ENCODE data around the gene GNA15.

The GNA15 gene

DNA sequence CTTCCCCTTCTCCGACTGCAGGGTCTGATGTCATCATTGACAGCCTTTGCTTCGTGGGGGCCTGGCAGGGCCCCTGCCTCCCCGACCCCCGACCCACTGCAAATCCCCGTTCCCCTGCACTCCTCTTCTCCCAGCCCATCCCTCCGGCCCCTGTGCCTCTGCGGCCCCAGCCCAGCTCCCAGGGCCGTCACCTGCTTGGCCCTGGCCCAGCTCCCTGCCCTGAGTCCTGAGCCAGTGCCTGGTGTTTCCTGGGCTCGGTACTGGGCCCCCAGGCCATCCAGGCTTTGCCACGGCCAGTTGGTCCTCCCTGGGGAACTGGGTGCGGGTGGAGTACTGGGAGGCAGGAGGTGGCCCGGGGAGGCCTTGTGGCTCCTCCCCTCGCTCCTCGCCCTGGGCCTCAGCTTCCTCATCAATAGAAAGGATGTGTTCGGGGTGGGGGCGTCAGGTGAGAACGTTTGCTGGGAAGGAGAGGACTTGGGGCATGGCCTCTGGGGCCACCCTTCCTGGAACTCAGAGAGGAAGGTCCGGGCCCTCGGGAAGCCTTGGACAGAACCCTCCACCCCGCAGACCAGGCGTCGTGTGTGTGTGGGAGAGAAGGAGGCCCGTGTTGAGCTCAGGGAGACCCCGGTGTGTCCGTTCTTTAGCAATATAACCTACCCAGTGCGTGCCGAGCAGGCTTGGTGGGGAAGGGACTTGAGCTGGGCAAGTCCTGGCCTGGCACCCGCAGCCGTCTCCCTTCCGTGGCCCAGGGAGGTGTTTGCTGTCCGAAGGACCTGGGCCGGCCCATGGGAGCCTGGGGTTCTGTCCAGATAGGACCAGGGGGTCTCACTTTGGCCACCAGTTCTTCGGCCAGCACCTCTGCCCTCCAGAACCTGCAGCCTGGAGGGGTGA lies 72.7 kb downstream of the GNA15 start:
- no peak for DNase-seq (ENCODE audit: low read depth)
- TF ChIP-seq, protein P1, sequence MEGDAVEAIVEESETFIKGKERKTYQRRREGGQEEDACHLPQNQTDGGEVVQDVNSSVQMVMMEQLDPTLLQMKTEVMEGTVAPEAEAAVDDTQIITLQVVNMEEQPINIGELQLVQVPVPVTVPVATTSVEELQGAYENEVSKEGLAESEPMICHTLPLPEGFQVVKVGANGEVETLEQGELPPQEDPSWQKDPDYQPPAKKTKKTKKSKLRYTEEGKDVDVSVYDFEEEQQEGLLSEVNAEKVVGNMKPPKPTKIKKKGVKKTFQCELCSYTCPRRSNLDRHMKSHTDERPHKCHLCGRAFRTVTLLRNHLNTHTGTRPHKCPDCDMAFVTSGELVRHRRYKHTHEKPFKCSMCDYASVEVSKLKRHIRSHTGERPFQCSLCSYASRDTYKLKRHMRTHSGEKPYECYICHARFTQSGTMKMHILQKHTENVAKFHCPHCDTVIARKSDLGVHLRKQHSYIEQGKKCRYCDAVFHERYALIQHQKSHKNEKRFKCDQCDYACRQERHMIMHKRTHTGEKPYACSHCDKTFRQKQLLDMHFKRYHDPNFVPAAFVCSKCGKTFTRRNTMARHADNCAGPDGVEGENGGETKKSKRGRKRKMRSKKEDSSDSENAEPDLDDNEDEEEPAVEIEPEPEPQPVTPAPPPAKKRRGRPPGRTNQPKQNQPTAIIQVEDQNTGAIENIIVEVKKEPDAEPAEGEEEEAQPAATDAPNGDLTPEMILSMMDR (IDR thresholded peaks at IDR 0.05; ENCODE audit: insufficient read depth, low read depth, low read length, missing control alignments), result no peak
- H3K4me3 ChIP-seq (ENCODE audit: low read depth, low read length), result no peak overlapping the region

DNA sequence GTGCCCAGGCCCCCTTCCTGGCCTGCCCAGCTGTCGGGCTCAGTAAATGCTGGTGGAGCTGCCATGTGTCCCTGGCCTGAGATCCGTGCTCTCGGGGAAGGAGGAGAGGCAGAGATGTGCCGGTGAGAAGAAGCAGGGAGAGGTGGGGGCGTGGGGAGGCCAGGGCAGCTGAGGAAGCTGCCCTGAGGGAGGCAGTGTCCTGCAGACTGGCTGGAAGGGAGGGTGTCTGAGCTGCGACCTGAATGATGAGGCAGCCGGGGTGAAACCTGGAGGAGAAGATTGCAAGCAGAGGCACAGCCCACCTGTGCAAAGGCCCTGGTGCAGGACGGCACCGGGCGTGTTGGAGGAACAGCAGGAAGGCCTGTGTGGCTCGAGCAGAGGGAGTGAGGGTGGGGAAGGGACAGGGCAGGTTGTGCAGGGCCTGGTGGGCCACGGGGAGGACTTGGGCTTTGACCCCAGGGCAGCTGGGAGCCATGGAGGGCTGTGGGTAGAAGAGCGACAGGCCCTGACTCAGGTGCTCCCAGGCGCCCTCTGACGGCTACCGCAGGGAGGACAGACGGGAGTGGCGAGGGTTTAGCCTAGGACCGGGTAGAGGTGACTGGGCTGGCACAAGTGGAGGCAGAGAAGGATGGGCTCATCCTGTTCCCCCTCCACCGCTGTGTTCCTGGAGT lies 74.6 kb downstream of the GNA15 start:
- TF ChIP-seq, protein P1 (IDR thresholded peaks at IDR 0.05; ENCODE audit: insufficient read depth, low read depth, low read length, missing control alignments), result peak; percentile 92
- peak; percentile 61 for DNase-seq (ENCODE audit: low read depth)
- H3K4me3 ChIP-seq (ENCODE audit: low read depth, low read length), result no peak overlapping the region

DNA sequence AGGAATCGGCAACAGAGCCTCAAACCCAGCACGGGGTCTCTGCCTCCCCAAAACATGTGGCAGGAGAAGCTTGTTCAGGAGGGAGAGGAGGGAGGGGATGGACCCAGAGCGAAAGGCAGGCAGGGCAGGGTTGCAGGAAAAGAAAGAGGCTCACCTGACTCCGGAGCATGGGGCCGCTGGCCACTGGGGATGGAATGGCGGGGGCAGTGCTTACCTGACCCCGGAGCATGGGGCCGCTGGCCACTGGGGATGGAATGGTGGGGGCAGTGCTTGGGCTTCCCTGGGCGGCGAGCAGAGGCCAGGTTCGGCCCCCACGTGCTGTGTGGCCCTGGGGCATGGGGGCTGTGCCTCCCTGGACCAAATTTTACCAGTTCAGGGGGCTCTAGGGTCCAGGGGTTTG lies 75.4 kb downstream of the GNA15 start:
- no peak overlapping the region for H3K4me3 ChIP-seq (ENCODE audit: low read depth, low read length)
- TF ChIP-seq, protein P1 (IDR thresholded peaks at IDR 0.05; ENCODE audit: insufficient read depth, low read depth, low read length, missing control alignments), result no peak
- DNase-seq (ENCODE audit: low read depth), result no peak

DNA sequence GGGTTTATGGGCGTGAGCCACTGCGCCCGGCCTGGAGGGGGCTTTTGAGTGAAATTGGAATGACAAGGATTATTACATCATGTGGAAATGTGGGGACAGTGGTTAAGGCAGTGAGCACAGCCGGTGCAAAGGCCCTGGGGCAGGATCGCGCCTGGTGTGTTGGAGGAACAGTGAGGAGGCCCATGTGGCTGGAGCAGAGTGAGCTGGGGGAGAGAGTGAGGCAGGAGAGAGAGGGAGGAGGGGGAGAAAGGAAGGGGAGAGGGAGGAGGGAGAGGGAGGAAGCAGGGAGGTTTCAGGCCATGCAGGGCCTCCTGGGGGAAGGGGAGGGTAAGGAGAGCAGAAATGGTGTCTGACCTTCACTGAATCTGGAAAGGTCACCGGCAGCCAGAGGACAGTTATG lies 77.3 kb downstream of the GNA15 start:
- no peak for DNase-seq (ENCODE audit: low read depth)
- TF ChIP-seq, protein P1 (IDR thresholded peaks at IDR 0.05; ENCODE audit: insufficient read depth, low read depth, low read length, missing control alignments), result no peak
- H3K4me3 ChIP-seq (ENCODE audit: low read depth, low read length), result no peak overlapping the region
